ENCODE results near the gene HVCN1. TPM values are rescaled to one million over a fixed set of nuclear protein-coding genes. Genes with fewer than 3 reads are reported as not detected.

HVCN1 gene
- total and polyA plus RNA-seq, 2 of the 13 experiments (the other 11 are each of a cell fraction or from before 2014, with no cell fraction given): 0.49 to 1.3 TPM

DNA sequence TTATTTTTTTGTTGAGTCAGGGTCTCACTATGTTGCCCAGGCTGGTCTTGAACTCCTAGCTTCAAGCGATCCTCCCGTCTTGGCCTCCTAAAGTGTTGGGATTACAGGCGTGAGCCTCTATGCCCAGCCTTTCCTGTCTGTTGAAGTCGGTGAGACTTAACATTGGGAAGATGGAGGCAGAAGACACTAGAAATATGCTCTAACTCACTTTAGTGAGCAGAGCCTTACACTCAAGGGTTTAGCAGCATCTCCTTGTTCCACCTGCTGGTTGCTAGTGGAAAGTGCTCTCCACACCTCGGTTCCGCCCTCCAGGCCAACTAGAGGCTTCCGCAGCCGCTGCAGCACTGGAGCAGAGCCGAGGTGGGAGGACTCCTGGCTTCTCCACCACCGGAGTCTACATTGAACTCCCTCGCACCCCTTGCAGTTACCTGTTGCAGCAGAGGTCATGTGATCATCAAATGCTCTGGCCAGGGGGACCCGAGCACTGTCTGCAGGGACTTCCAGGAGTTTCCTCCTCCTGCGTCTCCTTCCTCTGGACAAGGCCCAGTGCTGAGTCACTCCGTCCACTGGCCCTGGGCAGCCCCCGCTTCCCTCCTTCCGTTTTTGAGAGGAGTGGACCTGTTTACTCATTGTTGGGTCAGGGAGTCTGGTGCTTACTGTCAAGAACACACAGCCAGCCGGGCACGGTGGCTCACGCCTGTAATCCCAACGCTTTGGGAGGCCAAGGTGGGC lies 9.4 kb upstream of the HVCN1 start (continued):
- TF ChIP-seq, protein P1, sequence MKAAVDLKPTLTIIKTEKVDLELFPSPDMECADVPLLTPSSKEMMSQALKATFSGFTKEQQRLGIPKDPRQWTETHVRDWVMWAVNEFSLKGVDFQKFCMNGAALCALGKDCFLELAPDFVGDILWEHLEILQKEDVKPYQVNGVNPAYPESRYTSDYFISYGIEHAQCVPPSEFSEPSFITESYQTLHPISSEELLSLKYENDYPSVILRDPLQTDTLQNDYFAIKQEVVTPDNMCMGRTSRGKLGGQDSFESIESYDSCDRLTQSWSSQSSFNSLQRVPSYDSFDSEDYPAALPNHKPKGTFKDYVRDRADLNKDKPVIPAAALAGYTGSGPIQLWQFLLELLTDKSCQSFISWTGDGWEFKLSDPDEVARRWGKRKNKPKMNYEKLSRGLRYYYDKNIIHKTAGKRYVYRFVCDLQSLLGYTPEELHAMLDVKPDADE (CRISPR knock-in tag; IDR thresholded peaks at IDR 0.05): no peak
- TF ChIP-seq EP300 (IDR thresholded peaks at IDR 0.05; ENCODE audit: low read depth in 2 of 2, low read length in 2 of 2): peak in 1 of 2 experiments; percentile 26; a peak in 1 of 4 replicates
- TF ChIP-seq EP300 (CRISPR knock-in tag; IDR thresholded peaks at IDR 0.05; ENCODE audit: borderline replicate concordance): no peak
- TF ChIP-seq, protein P2, sequence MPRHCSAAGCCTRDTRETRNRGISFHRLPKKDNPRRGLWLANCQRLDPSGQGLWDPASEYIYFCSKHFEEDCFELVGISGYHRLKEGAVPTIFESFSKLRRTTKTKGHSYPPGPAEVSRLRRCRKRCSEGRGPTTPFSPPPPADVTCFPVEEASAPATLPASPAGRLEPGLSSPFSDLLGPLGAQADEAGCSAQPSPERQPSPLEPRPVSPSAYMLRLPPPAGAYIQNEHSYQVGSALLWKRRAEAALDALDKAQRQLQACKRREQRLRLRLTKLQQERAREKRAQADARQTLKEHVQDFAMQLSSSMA (CRISPR knock-in tag; IDR thresholded peaks at IDR 0.05): no peak; the same call in 1 of the 2 replicates
- TF ChIP-seq GABPB1 (CRISPR knock-in tag; IDR thresholded peaks at IDR 0.05): peak; percentile 55; the same call in 1 of the 2 replicates
- TF ChIP-seq, protein P3, sequence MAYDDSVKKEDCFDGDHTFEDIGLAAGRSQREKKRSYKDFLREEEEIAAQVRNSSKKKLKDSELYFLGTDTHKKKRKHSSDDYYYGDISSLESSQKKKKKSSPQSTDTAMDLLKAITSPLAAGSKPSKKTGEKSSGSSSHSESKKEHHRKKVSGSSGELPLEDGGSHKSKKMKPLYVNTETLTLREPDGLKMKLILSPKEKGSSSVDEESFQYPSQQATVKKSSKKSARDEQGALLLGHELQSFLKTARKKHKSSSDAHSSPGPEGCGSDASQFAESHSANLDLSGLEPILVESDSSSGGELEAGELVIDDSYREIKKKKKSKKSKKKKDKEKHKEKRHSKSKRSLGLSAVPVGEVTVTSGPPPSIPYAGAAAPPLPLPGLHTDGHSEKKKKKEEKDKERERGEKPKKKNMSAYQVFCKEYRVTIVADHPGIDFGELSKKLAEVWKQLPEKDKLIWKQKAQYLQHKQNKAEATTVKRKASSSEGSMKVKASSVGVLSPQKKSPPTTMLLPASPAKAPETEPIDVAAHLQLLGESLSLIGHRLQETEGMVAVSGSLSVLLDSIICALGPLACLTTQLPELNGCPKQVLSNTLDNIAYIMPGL (CRISPR knock-in tag; IDR thresholded peaks at IDR 0.05; ENCODE audit: borderline replicate concordance in 1 of 2, low read depth in 1 of 2): peak; percentile 73 to 92
- TF ChIP-seq ZMAT3 (CRISPR knock-in tag; conservative IDR thresholded peaks at IDR 0.05): no peak
- TF ChIP-seq NCOA2 (CRISPR knock-in tag; IDR thresholded peaks at IDR 0.05): 0 out of 2 replicates have a peak, but pooled peaks have one; percentile 10
- no peak for TF ChIP-seq ARHGAP35 (CRISPR knock-in tag; IDR thresholded peaks at IDR 0.05; ENCODE audit: borderline replicate concordance)
- TF ChIP-seq RXRA (CRISPR knock-in tag; IDR thresholded peaks at IDR 0.05): peak; percentile 31; the same call in 1 of the 2 replicates
- TF ChIP-seq HCFC1 (IDR thresholded peaks at IDR 0.05; ENCODE audit: low read depth, low read length): no peak
- TF ChIP-seq STAG1 (CRISPR knock-in tag; IDR thresholded peaks at IDR 0.05): peak; percentile 68
- TF ChIP-seq ZNF431 (CRISPR knock-in tag; IDR thresholded peaks at IDR 0.05; ENCODE audit: borderline replicate concordance, low read depth): no peak
- TF ChIP-seq, protein P4, sequence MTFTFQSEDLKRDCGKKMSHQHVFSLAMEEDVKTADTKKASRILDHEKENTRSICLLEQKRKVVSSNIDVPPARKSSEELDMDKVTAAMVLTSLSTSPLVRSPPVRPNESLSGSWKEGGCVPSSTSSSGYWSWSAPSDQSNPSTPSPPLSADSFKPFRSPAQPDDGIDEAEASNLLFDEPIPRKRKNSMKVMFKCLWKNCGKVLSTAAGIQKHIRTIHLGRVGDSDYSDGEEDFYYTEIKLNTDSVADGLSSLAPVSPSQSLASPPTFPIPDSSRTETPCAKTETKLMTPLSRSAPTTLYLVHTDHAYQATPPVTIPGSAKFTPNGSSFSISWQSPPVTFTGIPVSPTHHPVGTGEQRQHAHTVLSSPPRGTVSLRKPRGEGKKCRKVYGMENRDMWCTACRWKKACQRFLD (CRISPR knock-in tag; IDR thresholded peaks at IDR 0.05; ENCODE audit: borderline replicate concordance): no peak
- TF ChIP-seq HDAC1 (CRISPR knock-in tag; IDR thresholded peaks at IDR 0.05): peak; percentile 63; the same call in 1 of the 2 replicates
- TF ChIP-seq, protein P5, sequence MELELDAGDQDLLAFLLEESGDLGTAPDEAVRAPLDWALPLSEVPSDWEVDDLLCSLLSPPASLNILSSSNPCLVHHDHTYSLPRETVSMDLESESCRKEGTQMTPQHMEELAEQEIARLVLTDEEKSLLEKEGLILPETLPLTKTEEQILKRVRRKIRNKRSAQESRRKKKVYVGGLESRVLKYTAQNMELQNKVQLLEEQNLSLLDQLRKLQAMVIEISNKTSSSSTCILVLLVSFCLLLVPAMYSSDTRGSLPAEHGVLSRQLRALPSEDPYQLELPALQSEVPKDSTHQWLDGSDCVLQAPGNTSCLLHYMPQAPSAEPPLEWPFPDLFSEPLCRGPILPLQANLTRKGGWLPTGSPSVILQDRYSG (CRISPR knock-in tag; IDR thresholded peaks at IDR 0.05): no peak
- TF ChIP-seq MZF1 (CRISPR knock-in tag; IDR thresholded peaks at IDR 0.05; ENCODE audit: borderline replicate concordance): 0 out of 2 replicates have a peak, but pooled peaks have one; percentile 44
- no peak for TF ChIP-seq ZNF878 (CRISPR knock-in tag; IDR thresholded peaks at IDR 0.05)
- TF ChIP-seq, protein P6, sequence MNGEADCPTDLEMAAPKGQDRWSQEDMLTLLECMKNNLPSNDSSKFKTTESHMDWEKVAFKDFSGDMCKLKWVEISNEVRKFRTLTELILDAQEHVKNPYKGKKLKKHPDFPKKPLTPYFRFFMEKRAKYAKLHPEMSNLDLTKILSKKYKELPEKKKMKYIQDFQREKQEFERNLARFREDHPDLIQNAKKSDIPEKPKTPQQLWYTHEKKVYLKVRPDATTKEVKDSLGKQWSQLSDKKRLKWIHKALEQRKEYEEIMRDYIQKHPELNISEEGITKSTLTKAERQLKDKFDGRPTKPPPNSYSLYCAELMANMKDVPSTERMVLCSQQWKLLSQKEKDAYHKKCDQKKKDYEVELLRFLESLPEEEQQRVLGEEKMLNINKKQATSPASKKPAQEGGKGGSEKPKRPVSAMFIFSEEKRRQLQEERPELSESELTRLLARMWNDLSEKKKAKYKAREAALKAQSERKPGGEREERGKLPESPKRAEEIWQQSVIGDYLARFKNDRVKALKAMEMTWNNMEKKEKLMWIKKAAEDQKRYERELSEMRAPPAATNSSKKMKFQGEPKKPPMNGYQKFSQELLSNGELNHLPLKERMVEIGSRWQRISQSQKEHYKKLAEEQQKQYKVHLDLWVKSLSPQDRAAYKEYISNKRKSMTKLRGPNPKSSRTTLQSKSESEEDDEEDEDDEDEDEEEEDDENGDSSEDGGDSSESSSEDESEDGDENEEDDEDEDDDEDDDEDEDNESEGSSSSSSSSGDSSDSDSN (CRISPR knock-in tag; IDR thresholded peaks at IDR 0.05): peak; percentile 40; the same call in 1 of the 2 replicates
- no peak for TF ChIP-seq PCBP2 (optimal IDR thresholded peaks at IDR 0.05; ENCODE audit: low read depth, low read length, poor library complexity, severe bottlenecking)
